ENCODE results near the gene CEACAM6. TPM values are rescaled to one million over a fixed set of nuclear protein-coding genes. Genes with fewer than 3 reads are reported as not detected.

CEACAM6 gene
- total and polyA plus RNA-seq, 2 experiments from 2014 or later, result not detected

GRCh38 chr19:41792513-41793413, 37.4 kb downstream of the CEACAM6 start:
- Mint-ChIP-seq H3K9me3 (no peaks in the 10 kb centered on the region), H3K4me1 (peaks cover 4% of the 10 kb centered on the region; the same call in 2 of the 3 replicates), H3K27me3 (ENCODE audit: insufficient read depth, low read depth, poor library complexity) (peaks cover 8% of the 10 kb centered on the region), H3K27ac (no peak overlapping the region), H3K4me3 (no peak overlapping the region), H3K36me3 (ENCODE audit: low read depth) (no peaks in the 10 kb centered on the region)
- peak; percentile 84 for DNase-seq (ENCODE audit: low spot score)
- Histone ChIP-seq H3K4me2 (no peak overlapping the region), H3K9me2 (ENCODE audit: insufficient read depth) (no peaks in the 10 kb centered on the region), H3K4me3 (no peak overlapping the region), H3F3A (replicated peaks; ENCODE audit: low read depth) (no peaks in the 10 kb centered on the region), H3K27me3 (ENCODE audit: insufficient read depth) (no peaks in the 10 kb centered on the region), H2AFZ (no peak overlapping the region; the same call in 1 of the 2 replicates), H3K4me1 (ENCODE audit: insufficient read depth) (no peaks in the 10 kb centered on the region), H3K27ac (ENCODE audit: low read depth) (no peak overlapping the region), H4K20me1 (replicated peaks; ENCODE audit: insufficient read depth) (no peaks in the 10 kb centered on the region), H3K79me2 (replicated peaks; ENCODE audit: insufficient read depth) (no peaks in the 10 kb centered on the region), H3K36me3 (ENCODE audit: insufficient read depth) (no peaks in the 10 kb centered on the region)
- TF ChIP-seq, protein P1, sequence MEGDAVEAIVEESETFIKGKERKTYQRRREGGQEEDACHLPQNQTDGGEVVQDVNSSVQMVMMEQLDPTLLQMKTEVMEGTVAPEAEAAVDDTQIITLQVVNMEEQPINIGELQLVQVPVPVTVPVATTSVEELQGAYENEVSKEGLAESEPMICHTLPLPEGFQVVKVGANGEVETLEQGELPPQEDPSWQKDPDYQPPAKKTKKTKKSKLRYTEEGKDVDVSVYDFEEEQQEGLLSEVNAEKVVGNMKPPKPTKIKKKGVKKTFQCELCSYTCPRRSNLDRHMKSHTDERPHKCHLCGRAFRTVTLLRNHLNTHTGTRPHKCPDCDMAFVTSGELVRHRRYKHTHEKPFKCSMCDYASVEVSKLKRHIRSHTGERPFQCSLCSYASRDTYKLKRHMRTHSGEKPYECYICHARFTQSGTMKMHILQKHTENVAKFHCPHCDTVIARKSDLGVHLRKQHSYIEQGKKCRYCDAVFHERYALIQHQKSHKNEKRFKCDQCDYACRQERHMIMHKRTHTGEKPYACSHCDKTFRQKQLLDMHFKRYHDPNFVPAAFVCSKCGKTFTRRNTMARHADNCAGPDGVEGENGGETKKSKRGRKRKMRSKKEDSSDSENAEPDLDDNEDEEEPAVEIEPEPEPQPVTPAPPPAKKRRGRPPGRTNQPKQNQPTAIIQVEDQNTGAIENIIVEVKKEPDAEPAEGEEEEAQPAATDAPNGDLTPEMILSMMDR (conservative IDR thresholded peaks at IDR 0.05; ENCODE audit: low read depth in 2 of 2), result peak; percentile 82 to 94
- TF ChIP-seq ZNF114 (CRISPR knock-in tag; IDR thresholded peaks at IDR 0.05), result no peak
- TF ChIP-seq, protein P2, sequence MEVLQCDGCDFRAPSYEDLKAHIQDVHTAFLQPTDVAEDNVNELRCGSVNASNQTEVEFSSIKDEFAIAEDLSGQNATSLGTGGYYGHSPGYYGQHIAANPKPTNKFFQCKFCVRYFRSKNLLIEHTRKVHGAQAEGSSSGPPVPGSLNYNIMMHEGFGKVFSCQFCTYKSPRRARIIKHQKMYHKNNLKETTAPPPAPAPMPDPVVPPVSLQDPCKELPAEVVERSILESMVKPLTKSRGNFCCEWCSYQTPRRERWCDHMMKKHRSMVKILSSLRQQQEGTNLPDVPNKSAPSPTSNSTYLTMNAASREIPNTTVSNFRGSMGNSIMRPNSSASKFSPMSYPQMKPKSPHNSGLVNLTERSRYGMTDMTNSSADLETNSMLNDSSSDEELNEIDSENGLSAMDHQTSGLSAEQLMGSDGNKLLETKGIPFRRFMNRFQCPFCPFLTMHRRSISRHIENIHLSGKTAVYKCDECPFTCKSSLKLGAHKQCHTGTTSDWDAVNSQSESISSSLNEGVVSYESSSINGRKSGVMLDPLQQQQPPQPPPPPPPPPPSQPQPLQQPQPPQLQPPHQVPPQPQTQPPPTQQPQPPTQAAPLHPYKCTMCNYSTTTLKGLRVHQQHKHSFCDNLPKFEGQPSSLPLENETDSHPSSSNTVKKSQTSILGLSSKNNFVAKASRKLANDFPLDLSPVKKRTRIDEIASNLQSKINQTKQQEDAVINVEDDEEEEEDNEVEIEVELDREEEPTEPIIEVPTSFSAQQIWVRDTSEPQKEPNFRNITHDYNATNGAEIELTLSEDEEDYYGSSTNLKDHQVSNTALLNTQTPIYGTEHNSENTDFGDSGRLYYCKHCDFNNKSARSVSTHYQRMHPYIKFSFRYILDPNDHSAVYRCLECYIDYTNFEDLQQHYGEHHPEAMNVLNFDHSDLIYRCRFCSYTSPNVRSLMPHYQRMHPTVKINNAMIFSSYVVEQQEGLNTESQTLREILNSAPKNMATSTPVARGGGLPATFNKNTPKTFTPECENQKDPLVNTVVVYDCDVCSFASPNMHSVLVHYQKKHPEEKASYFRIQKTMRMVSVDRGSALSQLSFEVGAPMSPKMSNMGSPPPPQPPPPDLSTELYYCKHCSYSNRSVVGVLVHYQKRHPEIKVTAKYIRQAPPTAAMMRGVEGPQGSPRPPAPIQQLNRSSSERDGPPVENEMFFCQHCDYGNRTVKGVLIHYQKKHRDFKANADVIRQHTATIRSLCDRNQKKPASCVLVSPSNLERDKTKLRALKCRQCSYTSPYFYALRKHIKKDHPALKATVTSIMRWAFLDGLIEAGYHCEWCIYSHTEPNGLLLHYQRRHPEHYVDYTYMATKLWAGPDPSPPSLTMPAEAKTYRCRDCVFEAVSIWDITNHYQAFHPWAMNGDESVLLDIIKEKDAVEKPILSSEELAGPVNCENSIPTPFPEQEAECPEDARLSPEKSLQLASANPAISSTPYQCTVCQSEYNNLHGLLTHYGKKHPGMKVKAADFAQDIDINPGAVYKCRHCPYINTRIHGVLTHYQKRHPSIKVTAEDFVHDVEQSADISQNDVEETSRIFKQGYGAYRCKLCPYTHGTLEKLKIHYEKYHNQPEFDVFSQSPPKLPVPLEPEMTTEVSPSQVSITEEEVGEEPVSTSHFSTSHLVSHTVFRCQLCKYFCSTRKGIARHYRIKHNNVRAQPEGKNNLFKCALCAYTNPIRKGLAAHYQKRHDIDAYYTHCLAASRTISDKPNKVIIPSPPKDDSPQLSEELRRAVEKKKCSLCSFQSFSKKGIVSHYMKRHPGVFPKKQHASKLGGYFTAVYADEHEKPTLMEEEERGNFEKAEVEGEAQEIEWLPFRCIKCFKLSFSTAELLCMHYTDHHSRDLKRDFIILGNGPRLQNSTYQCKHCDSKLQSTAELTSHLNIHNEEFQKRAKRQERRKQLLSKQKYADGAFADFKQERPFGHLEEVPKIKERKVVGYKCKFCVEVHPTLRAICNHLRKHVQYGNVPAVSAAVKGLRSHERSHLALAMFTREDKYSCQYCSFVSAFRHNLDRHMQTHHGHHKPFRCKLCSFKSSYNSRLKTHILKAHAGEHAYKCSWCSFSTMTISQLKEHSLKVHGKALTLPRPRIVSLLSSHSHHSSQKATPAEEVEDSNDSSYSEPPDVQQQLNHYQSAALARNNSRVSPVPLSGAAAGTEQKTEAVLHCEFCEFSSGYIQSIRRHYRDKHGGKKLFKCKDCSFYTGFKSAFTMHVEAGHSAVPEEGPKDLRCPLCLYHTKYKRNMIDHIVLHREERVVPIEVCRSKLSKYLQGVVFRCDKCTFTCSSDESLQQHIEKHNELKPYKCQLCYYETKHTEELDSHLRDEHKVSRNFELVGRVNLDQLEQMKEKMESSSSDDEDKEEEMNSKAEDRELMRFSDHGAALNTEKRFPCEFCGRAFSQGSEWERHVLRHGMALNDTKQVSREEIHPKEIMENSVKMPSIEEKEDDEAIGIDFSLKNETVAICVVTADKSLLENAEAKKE (CRISPR knock-in tag; IDR thresholded peaks at IDR 0.05), result no peak
- TF ChIP-seq STAT1 (IDR thresholded peaks at IDR 0.05; ENCODE audit: unreplicated experiment), result no peak
- TF ChIP-seq, protein P3, sequence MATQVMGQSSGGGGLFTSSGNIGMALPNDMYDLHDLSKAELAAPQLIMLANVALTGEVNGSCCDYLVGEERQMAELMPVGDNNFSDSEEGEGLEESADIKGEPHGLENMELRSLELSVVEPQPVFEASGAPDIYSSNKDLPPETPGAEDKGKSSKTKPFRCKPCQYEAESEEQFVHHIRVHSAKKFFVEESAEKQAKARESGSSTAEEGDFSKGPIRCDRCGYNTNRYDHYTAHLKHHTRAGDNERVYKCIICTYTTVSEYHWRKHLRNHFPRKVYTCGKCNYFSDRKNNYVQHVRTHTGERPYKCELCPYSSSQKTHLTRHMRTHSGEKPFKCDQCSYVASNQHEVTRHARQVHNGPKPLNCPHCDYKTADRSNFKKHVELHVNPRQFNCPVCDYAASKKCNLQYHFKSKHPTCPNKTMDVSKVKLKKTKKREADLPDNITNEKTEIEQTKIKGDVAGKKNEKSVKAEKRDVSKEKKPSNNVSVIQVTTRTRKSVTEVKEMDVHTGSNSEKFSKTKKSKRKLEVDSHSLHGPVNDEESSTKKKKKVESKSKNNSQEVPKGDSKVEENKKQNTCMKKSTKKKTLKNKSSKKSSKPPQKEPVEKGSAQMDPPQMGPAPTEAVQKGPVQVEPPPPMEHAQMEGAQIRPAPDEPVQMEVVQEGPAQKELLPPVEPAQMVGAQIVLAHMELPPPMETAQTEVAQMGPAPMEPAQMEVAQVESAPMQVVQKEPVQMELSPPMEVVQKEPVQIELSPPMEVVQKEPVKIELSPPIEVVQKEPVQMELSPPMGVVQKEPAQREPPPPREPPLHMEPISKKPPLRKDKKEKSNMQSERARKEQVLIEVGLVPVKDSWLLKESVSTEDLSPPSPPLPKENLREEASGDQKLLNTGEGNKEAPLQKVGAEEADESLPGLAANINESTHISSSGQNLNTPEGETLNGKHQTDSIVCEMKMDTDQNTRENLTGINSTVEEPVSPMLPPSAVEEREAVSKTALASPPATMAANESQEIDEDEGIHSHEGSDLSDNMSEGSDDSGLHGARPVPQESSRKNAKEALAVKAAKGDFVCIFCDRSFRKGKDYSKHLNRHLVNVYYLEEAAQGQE (IDR thresholded peaks at IDR 0.05; ENCODE audit: unreplicated experiment), result no peak
- TF ChIP-seq POLR2AphosphoS5 (IDR thresholded peaks at IDR 0.05; ENCODE audit: low read depth), result no peak
- TF ChIP-seq EZH2phosphoT487 (IDR thresholded peaks at IDR 0.05; ENCODE audit: unreplicated experiment), result no peak
- no peak for TF ChIP-seq NANOG (IDR thresholded peaks at IDR 0.05; ENCODE audit: borderline replicate concordance)
- no peak for TF ChIP-seq ZNF331 (CRISPR knock-in tag; IDR thresholded peaks at IDR 0.05; ENCODE audit: low read depth)
- peak; percentile 53; the same call in 1 of the 2 replicates for TF ChIP-seq CREB1 (CRISPR knock-in tag; IDR thresholded peaks at IDR 0.05; ENCODE audit: low read depth)
- peak; percentile 79 for ATAC-seq

Data from GM23338 (cell line).